ENCODE results near the gene ANKS3.
"Not testable (repeated sequence)": the region's sequence is repeated elsewhere in the genome, so short reads cannot be mapped to it uniquely, and the experiment has no call there.

ANKS3 gene

GRCh38 chr16:4754865-4755264, 20.8 kb upstream of the ANKS3 start:
- no peak for DNase-seq

GRCh38 chr16:4753227-4753626, 19.2 kb upstream of the ANKS3 start:
- DNase-seq = no peak

GRCh38 chr16:4752351-4753100, 18.5 kb upstream of the ANKS3 start:
- no peak for DNase-seq

GRCh38 chr16:4750896-4751295, 16.8 kb upstream of the ANKS3 start:
- DNase-seq = no peak

GRCh38 chr16:4749700-4750257, 15.7 kb upstream of the ANKS3 start:
- no peak for DNase-seq

DNA sequence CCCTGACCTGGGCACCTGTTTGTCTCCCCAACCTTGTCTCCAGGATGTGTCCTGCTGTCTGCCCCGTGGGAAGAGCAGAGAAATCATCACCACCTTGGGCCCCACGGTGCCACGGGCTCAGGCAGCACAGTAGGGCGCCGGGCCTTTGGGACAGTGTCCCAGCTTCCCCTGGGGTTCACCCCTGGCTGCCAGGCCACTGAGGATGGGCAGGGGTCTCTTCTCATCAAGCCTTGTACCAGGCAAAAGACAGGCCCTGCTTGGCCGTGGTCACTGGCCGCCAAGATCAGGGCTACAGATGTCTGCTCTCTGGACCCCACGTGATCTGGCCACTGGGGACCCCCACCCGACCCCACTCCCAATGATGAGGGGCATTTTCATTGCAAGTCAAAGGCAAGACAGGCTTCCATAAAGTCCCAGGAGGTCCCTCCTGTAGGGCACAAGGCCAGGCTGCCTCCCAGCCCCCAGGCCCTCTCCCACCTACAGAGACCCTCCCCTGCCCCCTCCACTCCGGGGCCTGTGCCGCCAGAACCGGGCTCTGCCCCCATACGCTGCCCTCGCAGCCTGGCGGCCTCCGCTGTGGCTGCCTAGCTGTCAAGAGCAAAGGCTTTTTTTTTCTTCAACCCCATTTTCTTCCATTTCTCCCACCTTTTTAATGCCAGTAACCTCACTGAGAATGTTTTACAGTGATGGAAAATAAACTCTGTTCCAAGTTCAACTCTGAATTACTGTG, 14.8 kb upstream of the ANKS3 start:
- no peak for DNase-seq

DNA sequence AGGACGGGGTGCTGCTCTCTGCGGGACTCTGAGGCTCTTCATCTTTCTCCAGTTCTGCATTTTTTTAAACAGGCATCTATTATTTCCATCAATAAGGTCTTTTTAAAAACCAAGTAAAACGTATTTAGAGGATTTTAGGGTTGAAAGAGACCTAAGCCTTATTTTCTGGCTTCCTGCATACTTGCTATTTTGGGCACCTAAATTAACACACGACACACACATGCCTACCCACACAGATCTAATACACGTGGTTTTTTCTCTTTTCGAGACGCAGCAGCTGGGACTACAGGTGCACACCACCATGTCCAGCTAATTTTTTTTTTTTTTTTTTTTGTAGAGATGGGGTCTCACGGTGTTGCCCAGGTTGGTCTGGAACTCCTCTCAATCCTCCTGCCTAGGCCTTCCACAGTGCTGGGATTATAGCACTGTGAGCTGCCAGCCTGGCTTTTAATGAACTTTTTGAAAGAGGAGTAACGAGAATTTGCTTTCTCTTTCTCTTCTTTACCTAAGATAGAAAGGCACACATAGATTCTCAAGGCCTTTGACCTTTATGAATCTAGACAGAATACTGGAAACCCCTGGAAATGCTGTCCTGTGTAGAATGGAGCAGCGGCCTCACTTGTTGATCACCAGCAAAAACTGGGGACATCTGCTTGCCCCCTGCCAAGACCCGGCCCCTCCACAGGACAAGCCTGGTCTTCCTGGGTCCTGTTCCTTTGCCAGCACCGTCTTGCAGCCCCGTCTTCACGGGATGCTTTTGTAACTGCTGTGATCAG, 14.0 kb upstream of the ANKS3 start:
- no peak for DNase-seq

DNA sequence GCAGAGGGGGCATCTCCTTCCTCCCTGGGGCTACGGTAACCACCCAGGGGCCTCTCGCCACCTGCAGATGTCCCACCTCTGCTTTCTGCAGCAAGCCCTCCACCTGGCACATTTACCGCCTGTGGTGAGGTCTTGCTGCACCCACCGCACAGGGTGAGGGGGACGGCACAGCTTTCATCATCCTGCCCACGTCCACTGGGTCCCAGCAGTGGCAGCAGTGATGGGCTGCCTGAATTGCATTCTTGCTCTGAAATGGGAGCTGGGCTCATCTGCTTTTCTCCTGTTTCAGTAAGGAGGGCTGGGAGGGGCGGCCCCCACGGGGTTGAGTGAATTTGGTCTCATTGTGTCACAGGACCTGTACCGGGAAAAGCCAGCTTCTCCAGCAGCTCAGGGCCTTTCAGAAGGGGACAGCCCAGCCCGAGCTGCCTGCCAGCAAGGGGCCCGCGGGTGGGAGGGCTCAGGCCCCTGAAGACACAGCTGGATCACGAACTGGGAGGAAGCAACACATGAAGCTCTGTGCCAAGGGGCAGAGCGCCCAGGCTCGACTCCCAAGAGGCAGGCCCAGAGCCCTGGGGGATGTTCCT, 13.0 kb upstream of the ANKS3 start:
- no peak for DNase-seq

GRCh38 chr16:4746215-4746614, 12.1 kb upstream of the ANKS3 start:
- DNase-seq = no peak

DNA sequence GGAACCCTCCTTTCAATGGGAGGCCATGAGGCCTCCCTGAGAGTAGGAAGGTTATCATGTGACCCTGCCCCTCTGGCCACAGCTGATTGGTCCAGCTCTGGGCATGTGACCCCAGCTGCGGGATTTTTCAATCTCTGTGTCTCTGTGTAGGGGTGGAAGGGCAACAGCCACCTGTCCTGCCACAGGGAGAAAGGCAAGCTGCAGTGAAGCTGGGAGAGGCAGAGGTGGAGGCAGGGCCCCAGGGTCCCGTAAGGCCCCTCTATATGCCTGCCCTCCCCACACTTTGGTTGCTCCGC, 11.2 kb upstream of the ANKS3 start:
- DNase-seq = no peak

GRCh38 chr16:4744555-4745273, 10.6 kb upstream of the ANKS3 start:
- no peak for DNase-seq

- no peak for DNase-seq
Measured at GRCh38 chr16:4743226-4743878, 9.3 kb upstream of the ANKS3 start.

DNA sequence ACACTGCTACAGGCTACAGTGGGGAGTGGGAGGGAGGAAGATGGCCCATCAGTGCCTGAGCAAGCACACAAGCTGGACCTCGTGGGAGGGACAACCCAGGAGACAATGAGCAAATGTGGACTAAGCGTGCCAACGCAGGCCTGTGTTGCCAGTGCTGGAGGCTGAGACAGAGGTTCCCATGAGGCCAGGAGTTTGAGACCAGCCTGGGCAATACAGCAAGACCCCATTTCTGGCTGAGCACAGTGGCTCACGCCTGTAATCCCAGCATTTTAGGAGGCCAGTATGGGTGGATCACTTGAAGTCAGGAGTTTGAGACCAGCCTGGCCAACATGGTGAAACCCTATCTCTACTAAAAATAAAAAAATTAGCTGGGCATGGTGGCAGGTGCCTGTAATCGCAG, 4.3 kb upstream of the ANKS3 start:
- not testable (repeated sequence) for DNase-seq

GRCh38 chr16:4737545-4737944, 3.5 kb upstream of the ANKS3 start:
- DNase-seq = no peak

DNA sequence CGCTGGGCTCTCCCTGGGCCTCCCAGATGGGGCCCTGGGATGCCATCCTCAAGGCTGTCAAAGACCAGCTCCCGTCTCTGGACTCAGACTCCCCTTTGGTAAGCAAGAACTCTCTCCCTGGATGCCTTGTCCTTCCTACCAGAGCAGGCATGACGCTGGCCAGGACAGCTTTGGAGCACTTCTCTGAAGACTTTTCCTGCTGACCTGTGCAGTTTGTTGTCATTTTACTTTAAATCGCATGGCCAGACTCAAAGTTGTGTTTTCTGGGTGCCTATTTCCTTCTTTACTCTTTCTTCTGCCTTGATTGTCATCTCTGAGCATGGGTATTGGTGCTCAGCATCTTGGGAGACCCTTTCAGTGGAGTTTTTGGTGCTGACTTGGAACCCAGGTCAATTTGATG, 2.5 kb upstream of the ANKS3 start:
- no peak for DNase-seq

GRCh38 chr16:4734730-4735535, 862 bp upstream of the ANKS3 start:
- DNase-seq = peak; percentile 84

GRCh38 chr16:4733747-4734062, 366 bp downstream of the ANKS3 start:
- peak; percentile 52 for DNase-seq

- peak; percentile 38 for DNase-seq
Measured at GRCh38 chr16:4733211-4733742, 794 bp downstream of the ANKS3 start.

DNA sequence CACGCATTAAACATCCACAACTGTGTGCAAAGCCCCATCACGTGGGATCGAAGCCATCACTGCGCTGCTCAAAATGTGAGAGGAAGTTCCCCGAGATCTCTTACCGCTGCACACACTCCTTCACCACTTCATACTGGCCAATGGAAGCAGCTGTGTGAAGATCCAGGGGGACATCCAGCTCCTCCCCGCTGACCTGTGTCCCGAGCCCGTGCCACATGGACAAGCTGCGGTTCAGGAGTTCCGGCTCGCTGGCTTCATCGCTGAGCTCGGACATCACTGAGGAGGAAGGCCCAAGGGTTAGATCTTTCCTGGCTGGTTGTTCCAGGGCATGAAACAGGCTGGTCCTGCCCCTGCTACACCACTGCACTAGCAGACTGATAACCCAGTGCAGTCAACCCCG, 4.2 kb downstream of the ANKS3 start:
- no peak for DNase-seq

GRCh38 chr16:4728676-4729075, 5.4 kb downstream of the ANKS3 start:
- no peak for DNase-seq

GRCh38 chr16:4726616-4727015, 7.5 kb downstream of the ANKS3 start:
- DNase-seq = no peak
